ENCODE data around the gene TAL1. TPM values are rescaled to one million over a fixed set of nuclear protein-coding genes. Genes with fewer than 3 reads are reported as not detected.
A peak's percentile ranks its signal among the peaks of the same experiment; 100 is the strongest.
"Not testable (repeated sequence)": the region's sequence is repeated elsewhere in the genome, so short reads cannot be mapped to it uniquely, and the experiment has no call there.

The TAL1 gene
- total RNA-seq, result not detected

DNA sequence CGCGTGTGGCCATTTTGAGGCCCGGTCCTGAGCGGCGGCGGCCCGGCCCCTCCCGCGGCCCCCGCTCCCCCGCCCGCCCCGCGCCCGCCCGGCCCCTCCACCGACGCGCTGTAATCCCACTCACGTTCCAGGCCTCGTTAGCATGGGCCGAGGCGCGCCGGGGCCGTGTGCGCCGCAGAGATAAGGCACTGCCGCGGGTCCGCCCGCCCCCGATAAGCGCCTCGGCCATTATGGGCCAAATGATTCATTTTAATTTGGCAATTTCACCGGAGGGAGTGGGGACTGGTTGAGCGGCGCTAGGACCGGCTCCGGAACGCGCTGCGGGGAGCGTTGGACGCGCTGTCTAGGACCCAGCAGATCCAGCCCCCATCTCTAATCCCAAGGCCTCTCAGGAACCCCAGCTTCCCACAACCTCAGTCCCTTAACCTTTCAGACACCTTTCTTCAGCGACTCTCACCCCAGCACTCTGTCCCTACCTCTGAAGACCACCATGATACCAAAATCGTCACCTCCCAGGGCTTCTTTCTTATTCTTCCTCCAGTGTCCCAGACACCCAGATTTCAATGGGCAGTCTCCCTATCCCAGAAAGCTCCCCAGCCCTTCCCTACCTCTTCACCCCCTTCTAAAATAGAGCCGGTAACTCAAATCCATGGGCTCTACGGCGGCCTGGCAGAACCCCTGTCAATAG lies at the start of gene TAL1:
Gene TAL1, minus strand, starts transcription at position 39 of the 688 bp plus-strand sequence. CDS start 6,337 bp downstream, outside the sequence.
- Mint-ChIP-seq H3K36me3 (ENCODE audit: low read depth) (no peaks in the 10 kb centered on the region), H3K9me3 (no peaks in the 10 kb centered on the region), H3K4me3 (peak within 1 kb of the TSS; percentile 67), H3K27me3 (peaks cover 82% of the 10 kb centered on the region), H3K4me1 (ENCODE audit: low read depth) (peaks cover 24% of the 10 kb centered on the region), H3K27ac (peak within 1 kb of the TSS; percentile 0)
- ATAC-seq, result peak; percentile 26
- ChIA-PET POLR2A (no interaction called here), CTCF (interaction anchor here (1.0 to 2.5 kb wide), 2 partner anchors 53 to 478 kb away, joined by 3 to 8 read pairs; no protein-coding TSS in a partner anchor)
- intact Hi-C loops (cut with micrococcal nuclease), result no loop called here
- TF ChIP-seq, protein P1, sequence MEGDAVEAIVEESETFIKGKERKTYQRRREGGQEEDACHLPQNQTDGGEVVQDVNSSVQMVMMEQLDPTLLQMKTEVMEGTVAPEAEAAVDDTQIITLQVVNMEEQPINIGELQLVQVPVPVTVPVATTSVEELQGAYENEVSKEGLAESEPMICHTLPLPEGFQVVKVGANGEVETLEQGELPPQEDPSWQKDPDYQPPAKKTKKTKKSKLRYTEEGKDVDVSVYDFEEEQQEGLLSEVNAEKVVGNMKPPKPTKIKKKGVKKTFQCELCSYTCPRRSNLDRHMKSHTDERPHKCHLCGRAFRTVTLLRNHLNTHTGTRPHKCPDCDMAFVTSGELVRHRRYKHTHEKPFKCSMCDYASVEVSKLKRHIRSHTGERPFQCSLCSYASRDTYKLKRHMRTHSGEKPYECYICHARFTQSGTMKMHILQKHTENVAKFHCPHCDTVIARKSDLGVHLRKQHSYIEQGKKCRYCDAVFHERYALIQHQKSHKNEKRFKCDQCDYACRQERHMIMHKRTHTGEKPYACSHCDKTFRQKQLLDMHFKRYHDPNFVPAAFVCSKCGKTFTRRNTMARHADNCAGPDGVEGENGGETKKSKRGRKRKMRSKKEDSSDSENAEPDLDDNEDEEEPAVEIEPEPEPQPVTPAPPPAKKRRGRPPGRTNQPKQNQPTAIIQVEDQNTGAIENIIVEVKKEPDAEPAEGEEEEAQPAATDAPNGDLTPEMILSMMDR (IDR thresholded peaks at IDR 0.05), result no peak
- no peak for DNase-seq

DNA sequence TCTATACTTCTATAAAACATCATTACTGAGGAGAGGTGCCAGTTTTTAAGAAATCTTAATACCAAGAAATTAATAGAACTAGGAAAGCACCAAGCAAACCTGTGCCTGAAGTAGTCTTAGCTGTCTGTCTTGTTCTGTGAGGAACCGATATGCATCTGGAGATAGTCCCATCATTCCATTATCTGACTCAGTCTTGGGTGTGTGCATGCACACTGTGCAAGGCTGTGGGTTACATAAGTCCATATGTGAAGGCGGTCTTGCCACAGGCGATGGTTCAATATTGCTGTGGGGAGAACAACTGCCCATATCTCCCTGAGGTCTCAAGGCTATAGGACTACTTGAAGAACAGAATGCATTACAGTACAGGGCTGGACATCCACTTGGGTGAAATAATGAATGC lies 48.1 kb upstream of the TAL1 start:
- CTCF ChIA-PET, result interaction anchor here (0.6 kb wide), 1 partner anchor 10 kb away, joined by 3 read pairs; no protein-coding TSS in a partner anchor
- Mint-ChIP-seq H3K36me3 (ENCODE audit: low read depth) (peaks cover 21% of the 10 kb centered on the region), H3K4me3 (no peak overlapping the region), H3K4me1 (ENCODE audit: low read depth) (no peaks in the 10 kb centered on the region), H3K9me3 (no peaks in the 10 kb centered on the region), H3K27me3 (no peaks in the 10 kb centered on the region), H3K27ac (no peak overlapping the region)
- ATAC-seq (no peak), DNase-seq (no peak)
- TF ChIP-seq, protein P1 (IDR thresholded peaks at IDR 0.05), result no peak
- POLR2A ChIA-PET, result no interaction called here
- intact Hi-C loops (cut with micrococcal nuclease), result no loop called here

DNA sequence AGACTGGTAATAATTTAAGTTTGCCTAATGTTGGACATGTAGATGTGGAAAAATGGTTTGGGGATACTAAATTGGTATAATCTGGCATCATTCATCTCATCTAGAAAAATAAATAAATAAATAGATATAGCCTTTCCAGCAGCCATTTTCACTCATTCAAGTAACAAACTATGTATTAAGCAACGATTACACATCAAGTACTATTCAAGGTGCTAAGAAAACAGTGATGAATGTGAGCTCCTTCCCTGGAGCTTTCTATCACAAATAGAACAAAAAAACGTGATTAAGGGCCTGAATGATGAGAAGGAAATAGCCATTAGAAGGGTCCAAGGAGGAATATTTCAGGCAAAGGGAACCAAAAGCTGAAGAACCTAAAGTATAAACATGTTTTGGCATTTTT lies 44.8 kb upstream of the TAL1 start:
- no peaks in the 10 kb centered on the region for H3K9me3 Mint-ChIP-seq
- ChIA-PET CTCF (interaction anchor here (1.2 kb wide), 1 partner anchor 14 kb away, joined by 6 read pairs; no protein-coding TSS in a partner anchor), POLR2A (interaction anchor here (0.7 kb wide), 1 partner anchor 17 kb away, joined by 3 read pairs; no protein-coding TSS in a partner anchor)
- H3K36me3 Mint-ChIP-seq (ENCODE audit: low read depth), result peaks cover 23% of the 10 kb centered on the region
- TF ChIP-seq, protein P1 (IDR thresholded peaks at IDR 0.05), result no peak
- ATAC-seq, result no peak
- intact Hi-C loops (cut with micrococcal nuclease), result no loop called here
- no peaks in the 10 kb centered on the region for H3K4me1 Mint-ChIP-seq (ENCODE audit: low read depth)
- H3K27me3 Mint-ChIP-seq, result no peaks in the 10 kb centered on the region
- DNase-seq, result no peak
- H3K4me3 Mint-ChIP-seq, result no peak overlapping the region
- no peak overlapping the region for H3K27ac Mint-ChIP-seq

DNA sequence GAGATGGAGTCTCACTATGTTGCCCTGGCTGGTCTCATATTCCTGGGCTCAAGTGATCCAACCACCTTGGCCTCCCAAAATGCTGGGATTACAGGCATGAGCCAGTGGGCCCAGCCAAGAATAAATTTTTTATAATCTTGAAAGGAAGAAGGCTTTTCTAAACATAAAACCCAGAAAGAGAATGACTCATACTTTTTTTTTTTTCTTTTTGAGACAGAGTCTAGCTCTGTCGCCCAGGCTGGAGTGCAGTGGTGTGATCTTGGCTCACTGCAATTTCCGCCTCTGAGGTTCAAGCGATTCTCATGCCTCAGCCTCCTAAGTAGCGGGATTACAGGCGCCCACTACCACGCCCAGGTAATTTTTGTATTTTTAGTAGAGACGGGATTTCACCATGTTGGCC lies 43.8 kb upstream of the TAL1 start:
- H3K27me3 Mint-ChIP-seq; DNase-seq; H3K4me1 Mint-ChIP-seq (ENCODE audit: low read depth); H3K27ac Mint-ChIP-seq; H3K4me3 Mint-ChIP-seq; H3K9me3 Mint-ChIP-seq; ATAC-seq; CTCF ChIA-PET; POLR2A ChIA-PET; intact Hi-C loops (cut with micrococcal nuclease): not testable (repeated sequence)
- peaks cover 25% of the 10 kb centered on the region for H3K36me3 Mint-ChIP-seq (ENCODE audit: low read depth)

DNA sequence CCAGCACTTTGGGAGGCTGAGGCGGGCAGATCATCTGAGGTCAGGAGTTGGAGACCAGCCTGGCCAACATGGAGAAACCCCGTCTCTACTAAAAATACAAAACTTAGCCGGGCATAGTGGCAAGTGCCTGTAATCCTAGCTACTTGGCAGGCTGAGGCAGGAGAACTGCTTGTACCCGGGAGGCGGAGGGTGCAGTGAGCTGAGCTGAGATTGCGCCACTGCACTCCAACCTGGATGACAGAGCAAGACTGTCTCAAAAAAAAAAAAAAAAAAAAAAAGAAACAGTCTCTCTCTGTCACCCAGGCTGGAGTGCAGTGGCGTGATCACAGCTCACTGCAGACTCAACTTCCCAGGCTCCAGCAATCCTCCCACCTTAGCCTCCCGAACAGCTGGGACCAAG lies 33.5 kb upstream of the TAL1 start:
- intact Hi-C loops (cut with micrococcal nuclease); ATAC-seq; H3K27me3 Mint-ChIP-seq; H3K9me3 Mint-ChIP-seq; H3K27ac Mint-ChIP-seq; POLR2A ChIA-PET; H3K4me1 Mint-ChIP-seq (ENCODE audit: low read depth); DNase-seq; H3K4me3 Mint-ChIP-seq: not testable (repeated sequence)
- CTCF ChIA-PET, result interaction anchor here (1.4 kb wide), 1 partner anchor 87 kb away, joined by 4 read pairs; no protein-coding TSS in a partner anchor
- peaks cover 31% of the 10 kb centered on the region for H3K36me3 Mint-ChIP-seq (ENCODE audit: low read depth)

DNA sequence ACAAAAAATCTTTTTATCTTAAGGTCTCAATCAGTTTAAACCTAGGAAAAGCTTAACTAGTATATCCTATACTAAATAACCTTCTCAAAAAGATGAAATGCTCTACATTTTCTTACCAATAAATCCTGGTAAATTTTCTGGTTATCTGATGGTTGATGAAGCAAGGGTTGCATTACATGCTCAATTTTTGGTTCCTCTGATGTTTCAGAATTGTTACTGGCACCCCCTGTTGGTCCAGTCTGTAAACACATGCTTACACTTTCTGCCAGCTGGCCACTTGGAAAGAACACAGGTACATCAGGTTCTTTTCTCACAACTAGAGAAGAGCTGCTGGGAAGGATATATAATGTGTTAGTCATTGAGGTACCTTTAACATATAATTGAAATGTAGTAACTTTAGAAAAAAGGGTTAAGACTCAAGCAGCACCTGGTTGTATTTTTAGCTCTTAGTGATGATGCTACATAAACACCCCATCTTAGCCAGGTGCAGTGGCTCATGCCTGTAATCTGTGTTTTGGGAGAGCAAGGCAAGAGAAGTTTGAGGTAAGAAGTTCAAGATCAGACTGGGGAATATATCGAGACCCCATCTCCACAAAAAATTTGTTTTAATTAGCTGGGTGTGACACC lies 30.9 kb upstream of the TAL1 start:
- ChIA-PET POLR2A (interaction anchor here (0.8 to 1.4 kb wide), 2 partner anchors 10 to 75 kb away, joined by 3 to 4 read pairs; no protein-coding TSS in a partner anchor), CTCF (interaction anchor here (0.6 to 4.6 kb wide), 26 partner anchors 11 to 161 kb away, joined by 3 to 86 read pairs (median 4); partner anchors contain the start of gene PDZK1IP1)
- intact Hi-C loops (cut with micrococcal nuclease), result no loop called here
- peak; percentile 34 for ATAC-seq
- Mint-ChIP-seq H3K27ac (no peak overlapping the region), H3K27me3 (no peaks in the 10 kb centered on the region), H3K4me3 (no peak overlapping the region), H3K4me1 (ENCODE audit: low read depth) (no peaks in the 10 kb centered on the region), H3K36me3 (ENCODE audit: low read depth) (peaks cover 33% of the 10 kb centered on the region), H3K9me3 (no peaks in the 10 kb centered on the region)
- TF ChIP-seq, protein P1 (IDR thresholded peaks at IDR 0.05), result peak; percentile 66
- peak; percentile 63 for DNase-seq

Measured in activated CD8-positive, alpha-beta T cell treated with anti-CD3 and anti-CD28 coated beads for 36 hours (primary cell).